T follicular helper cell (primary cell): ENCODE results near the gene CPA2.
"Not testable (repeated sequence)": the region's sequence is repeated elsewhere in the genome, so short reads cannot be mapped to it uniquely, and the experiment has no call there.

Experiments
- DNase-seq: peaks from one replicate; pipeline ENCODE4 v3.0.0-alpha.2; 2020; ENCODE audit warnings: low read depth

Gene CPA2

GRCh38 chr7:130309986-130310385 lies 43.3 kb downstream of the CPA2 start:
- no peak for DNase-seq

- no peak for DNase-seq
These were observed 47.6 kb downstream of the CPA2 start for GRCh38 chr7:130314305-130314704.

GRCh38 chr7:130319541-130319940 lies 52.9 kb downstream of the CPA2 start:
- DNase-seq: no peak

GRCh38 chr7:130321542-130322229 lies 55.0 kb downstream of the CPA2 start:
- not testable (repeated sequence) for DNase-seq

- no peak for DNase-seq
These were observed 56.0 kb downstream of the CPA2 start for GRCh38 chr7:130322615-130323014.

- no peak for DNase-seq
These were observed 57.8 kb downstream of the CPA2 start for GRCh38 chr7:130324306-130324943.

GRCh38 chr7:130329681-130330080 lies 63.0 kb downstream of the CPA2 start:
- DNase-seq: no peak

GRCh38 chr7:130332259-130333053 lies 65.8 kb downstream of the CPA2 start:
- DNase-seq: no peak

- DNase-seq: no peak
These were observed 67.2 kb downstream of the CPA2 start for GRCh38 chr7:130333832-130334231.

GRCh38 chr7:130334274-130334673 lies 67.6 kb downstream of the CPA2 start:
- no peak for DNase-seq

GRCh38 chr7:130337410-130337971 lies 70.8 kb downstream of the CPA2 start:
- no peak for DNase-seq

GRCh38 chr7:130338233-130338632 lies 71.6 kb downstream of the CPA2 start:
- no peak for DNase-seq
